ENCODE data around the gene PPM1N.

GRCh38 chr19:45515807-45516401 is 17.7 kb downstream of the PPM1N start:
- TF ChIP-seq CTCF (IDR thresholded peaks at IDR 0.05) (no peak), ZFX (IDR thresholded peaks at IDR 0.05; ENCODE audit: borderline replicate concordance) (no peak)
